ENCODE data around the gene TMEM94.

- TF ChIP-seq CTCF (IDR thresholded peaks at IDR 0.05; ENCODE audit: low read length) (no peak), EZH2 (IDR thresholded peaks at IDR 0.05; ENCODE audit: borderline replicate concordance, low read length) (no peak)
These were observed 49.2 kb downstream of the TMEM94 start for GRCh38 chr17:75505640-75506039.

All from OCI-LY1 (cell line).